ENCODE measurements around the gene VPS13D.
A peak's percentile ranks its signal among the peaks of the same experiment; 100 is the strongest.
"Not testable (repeated sequence)": the region's sequence is repeated elsewhere in the genome, so short reads cannot be mapped to it uniquely, and the experiment has no call there.

VPS13D gene

DNA sequence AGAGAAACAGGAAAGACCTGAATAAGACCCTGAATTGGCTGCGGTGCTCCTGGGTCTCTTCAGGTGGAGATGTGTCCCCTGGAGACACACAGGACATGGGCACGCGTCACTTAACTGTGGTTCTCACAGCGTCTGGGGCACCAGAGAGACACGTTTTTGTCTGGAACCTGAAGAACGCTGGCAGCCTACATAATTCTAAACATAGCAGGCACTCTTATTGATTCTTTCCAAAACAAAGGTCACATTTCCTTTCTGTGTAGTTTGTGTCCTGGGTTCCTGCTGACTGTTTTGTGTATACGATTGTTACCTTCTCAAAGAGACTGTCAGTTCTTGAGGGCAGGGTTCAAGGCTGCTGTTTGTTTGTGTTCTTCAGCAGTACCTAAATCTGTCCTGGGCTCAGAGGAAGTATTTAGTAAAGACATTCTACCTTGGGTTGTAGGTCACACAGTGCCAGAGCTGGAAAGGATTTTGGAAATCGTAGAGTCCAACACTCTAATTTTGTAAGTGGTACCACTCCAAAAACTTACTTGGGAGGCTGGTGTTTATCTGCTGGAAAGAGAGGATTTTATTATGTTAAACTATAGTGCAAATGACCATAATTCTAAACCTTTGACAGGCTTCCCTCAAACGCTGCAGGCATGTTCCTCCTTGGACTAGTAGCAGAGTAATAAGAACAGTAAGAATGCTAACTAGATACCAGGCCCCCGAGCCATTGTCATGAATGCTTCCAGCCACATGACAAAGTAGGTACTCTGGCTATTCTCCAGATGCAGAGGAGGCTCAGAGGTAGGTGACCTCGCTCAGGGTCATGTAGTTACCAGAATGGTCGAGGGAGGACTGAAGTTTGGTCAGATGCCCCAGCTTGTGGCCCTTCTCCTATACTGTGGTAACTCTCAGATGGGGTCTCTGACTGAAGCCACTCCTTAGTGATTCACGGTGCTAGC lies 223.8 kb downstream of the VPS13D start:
- DNase-seq, result no peak

DNA sequence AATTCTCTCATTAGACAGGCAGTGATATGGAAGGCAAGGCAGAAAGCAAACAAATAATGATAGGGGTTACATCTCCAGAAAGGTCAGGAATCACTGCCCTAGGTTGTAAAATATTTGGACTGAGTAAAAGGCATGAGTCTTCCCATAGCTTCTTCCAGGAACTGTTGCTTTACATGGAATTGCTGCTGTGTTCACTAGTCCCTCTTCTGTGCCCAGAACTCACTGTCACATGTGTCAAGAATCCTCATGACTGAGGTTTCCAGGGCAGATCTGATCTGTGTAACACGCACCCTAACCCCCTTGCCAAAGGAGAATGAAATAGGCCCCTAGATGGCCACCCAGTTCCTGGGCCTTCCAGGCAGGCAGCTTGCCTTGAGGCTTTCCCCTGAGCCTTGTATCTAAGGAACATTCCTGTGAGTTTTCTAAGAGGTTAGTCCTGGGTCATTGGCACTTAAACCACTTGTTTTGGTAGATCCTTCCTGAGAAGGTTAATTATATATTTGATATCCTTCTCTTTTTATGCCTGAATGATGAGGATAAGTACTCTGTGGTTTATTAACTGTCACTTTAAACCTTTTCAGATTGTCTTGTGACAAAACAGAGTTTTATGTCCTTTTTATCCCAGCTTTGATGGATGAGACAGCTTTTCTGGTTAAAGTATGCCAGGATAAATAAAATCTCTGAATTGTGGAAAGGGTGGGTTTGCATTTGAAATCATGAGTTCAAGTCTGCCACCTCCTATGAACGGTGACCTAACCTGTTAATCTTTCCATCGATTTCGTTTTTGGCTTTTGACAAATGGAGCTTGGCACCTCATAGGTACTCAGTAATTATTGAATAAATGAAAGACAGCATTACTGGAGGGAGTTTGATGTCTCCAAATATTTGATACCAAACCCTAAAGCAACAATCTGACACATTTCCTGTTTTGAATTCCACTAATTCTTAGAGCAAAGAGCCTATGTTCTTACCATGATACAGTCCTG lies 224.9 kb downstream of the VPS13D start:
- DNase-seq, result no peak

DNA sequence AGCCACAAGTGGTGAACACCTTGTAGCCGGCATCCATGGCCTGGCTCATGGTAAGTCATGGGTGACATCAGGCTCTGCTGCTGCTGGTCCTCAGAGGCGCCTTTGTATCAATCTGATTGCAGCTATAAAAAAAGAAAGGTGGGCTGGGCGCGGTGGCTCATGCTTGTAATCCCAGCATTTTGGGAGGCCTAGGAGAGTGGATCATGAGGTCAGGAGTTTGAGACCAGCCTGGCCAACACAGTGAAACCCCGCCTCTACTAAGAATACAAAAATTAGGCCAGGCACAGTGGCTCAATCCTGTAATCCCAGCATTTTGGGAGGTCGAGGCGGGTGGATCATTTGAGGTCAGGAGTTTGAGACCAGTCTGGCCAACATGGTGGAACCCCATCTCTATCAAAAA lies 226.3 kb downstream of the VPS13D start:
- DNase-seq, result not testable (repeated sequence)

DNA sequence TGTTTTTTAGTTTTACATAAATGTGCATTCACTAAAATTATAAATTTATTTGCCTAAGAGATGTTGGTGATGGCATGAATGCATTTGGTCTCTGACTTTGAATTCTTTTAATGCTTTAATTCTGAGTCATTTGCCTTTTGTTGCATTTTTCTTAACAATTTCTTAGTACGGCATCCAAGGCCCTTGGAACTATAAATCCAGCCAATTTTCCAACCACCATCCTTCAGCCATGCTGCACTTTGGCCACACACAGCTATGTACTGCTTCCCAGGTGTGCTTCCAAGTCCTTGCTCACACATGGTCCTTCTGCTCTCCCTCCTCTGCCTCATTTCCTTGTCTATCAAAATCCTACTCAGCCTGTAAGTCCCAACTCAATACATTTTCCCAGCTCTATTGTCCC lies 227.1 kb downstream of the VPS13D start:
- no peak for DNase-seq

DNA sequence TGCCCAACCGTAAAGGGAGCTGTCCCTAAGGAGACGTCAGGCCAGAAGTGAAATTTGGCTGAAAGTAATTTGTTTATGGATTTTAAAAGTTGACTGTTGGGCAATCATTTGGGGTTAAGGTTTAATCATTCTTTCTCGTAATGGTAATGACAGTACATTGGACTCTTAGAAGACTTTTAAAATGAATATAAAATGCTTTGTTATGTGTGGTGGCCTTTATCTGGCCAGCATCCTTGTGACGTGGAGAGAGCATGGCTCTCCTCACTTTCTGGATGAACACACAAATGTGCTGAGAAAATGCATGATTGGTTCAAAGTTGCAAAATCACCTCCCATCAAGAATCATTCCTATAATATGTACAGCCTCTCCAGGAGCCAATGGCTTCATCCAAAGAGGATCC lies 227.9 kb downstream of the VPS13D start:
- DNase-seq, result no peak

DNA sequence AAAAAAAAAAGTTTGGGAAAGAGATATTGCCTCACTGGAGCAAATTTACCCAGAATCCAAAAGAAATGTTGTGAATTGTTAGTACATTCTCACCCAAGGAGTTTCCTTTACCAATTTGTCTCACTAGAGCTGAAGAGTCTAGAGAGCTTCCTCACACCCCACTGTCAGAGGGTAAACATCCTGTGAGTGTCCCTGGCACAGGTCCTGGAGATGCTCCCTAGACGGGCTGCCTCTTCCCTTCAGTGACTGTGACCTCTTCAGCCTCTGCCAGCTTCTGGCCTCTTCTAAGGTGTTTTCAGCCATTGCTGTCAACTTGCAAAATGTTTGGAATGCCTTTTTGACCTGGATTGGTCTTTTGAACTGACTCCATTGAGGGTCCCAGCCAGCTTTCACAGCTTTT lies 228.7 kb downstream of the VPS13D start:
- peak; percentile 46 for DNase-seq

DNA sequence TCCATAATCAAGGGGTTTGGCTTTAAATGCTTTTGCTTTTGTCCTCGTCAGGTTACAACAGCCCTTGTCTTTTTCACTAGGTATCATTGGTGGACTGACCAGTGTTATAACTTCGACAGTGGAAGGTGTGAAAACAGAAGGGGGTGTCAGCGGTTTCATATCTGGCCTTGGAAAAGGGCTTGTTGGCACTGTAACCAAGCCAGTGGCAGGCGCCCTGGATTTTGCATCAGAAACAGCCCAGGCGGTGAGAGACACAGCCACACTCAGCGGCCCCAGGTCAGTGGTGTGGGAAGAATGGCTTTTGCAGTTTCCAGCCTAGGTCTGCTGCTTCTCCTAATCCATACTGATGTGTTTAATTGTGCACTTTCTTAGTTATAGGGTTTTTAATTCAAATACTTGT lies 230.3 kb downstream of the VPS13D start:
- no peak for DNase-seq

DNA sequence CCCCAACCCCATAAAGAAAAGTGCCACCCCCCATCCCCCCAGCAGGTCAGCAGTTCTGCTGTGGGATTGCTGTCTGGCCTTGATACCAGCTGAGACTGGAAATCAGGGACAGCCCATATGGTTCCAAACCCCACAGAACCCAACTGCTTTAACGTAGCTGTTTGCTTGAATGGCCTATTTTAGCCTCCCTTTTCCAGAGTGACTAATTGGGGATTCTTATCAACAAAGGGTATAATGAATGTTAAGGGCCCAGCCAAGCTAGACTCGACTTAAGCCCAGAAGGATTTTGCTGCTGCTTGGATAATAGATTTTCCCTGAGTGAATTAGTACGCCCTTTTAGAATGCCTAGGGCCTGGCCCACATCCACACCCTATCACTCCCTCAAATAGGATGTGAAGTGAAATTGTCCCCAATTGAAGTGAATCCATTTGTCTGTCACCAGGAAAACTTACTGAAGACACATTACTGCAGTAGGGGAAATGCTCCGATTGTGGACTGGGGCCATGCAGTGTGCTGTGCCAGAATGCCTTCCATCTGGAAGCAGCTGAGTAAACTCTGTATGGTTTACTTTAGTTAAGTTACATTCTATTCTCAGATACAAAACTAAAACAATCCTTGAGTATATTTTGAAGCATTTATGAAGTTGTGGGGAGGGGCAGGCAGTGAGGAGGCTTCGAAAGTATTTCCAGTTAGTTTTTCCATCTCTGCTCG lies 231.2 kb downstream of the VPS13D start:
- DNase-seq, result no peak

DNA sequence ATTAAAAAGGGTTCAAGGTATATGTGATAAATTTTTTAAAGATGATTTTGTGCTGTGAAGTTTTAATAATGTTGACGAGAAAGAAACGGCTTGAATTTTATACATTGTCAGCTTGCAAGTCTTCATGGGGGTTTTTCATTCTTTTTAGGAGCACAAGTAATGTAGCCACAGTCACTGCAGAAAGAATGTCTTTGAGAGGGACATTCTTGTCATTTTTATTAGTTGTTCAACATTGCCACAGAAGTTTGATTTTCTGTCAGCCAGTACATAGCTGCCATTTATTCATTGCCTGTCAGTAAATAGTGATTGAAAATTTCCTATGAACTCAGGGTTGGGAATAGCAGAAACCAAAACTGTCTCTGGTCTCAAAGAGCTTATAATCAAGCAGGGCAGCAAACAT lies 231.9 kb downstream of the VPS13D start:
- no peak for DNase-seq

DNA sequence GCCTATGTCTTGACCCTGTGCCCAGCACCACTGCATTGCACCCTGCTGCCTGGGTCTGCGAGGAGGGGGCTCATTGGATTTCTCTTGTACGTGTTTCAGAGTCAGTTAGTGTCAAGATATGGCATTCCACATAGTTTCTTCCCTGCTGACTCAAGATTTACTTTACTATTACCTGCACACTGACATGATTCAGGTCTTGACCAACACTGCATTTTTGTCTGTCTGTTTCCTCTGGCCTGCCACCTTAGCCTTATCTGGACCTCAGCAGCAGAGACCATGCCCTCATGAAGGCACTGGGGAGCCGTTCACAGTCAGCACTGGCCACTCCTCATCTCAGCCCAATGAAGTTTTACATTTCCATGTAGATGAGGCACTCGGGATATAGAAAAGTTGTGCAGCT lies 232.8 kb downstream of the VPS13D start:
- no peak for DNase-seq

DNA sequence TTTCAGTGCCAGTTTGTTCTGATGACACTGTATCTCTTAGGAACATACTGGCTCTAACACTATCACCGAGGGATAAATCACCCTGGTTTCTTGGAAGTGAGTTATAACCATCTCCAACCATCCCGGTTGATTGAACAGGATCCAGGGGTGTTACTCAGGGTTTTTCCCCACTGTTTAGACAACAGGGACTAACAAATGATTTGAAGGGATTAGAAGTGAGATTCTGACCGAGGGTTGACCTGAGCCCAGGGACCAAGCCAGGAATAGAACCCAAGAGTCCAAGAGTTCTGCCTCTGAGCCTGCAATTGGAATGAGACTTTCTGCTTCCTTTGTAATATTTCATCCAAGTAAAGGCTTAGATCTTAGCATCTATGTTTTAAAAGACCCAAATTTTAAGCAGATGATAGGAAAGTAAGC lies 234.2 kb downstream of the VPS13D start:
- DNase-seq, result no peak

DNA sequence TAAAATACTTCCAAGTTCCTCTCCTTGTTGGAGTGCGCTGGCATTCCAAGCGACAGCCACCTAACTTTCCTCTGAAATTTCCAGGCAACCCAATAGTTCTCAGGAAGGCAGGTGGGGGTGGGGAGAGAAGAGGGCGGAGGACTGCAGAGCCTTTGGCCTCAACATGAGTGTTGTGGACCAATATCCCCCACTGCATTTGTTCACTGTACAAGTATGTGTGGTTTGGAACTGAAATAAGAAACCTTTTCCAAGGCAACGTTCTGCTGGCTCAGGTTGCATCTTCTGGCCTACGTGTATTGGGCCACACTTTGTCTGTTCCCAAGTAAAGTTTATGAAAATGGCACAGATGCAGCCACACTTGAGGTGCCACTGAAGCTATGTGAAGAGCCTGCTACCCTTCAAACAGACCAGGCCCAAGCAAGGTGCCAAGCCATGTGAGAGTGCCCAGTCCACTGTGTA lies 234.8 kb downstream of the VPS13D start:
- DNase-seq, result no peak

DNA sequence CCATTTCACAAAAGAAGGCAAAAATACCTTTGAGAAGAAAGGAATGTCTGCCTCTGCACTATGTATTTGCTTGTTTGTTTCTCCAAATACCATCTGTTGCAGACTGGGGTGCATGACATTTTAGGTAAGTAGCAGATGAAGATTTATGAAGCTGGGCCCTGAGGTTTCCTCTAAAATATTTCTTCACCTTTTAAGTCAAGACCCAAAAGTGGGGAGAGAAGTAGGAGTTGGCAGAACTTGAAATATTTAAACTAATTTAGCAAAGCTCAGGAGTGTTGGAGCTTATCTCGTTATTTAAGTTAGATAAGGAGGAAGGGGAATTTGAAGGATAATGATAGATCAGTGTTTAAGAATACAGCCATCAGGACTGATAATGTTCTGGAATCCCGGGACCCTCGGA lies 235.3 kb downstream of the VPS13D start:
- no peak for DNase-seq

DNA sequence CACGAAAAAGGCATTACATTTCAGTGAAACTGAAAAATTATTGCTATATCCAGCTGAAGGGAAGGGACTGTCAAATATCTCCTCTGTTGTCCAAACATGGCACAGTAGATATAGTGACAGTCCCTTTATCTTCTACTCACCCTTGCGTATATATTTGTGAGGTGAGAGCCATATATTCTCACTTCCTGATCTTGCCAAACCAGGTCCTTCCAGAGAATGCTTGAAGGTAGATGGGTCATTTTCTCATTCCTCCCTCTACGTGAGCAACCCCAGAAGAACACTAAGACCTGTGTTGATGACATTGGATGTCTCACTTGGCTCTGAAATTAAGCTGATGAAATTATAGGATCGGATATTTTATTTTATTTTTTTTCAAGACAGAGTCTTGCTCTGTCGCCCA lies 237.0 kb downstream of the VPS13D start:
- DNase-seq, result no peak

DNA sequence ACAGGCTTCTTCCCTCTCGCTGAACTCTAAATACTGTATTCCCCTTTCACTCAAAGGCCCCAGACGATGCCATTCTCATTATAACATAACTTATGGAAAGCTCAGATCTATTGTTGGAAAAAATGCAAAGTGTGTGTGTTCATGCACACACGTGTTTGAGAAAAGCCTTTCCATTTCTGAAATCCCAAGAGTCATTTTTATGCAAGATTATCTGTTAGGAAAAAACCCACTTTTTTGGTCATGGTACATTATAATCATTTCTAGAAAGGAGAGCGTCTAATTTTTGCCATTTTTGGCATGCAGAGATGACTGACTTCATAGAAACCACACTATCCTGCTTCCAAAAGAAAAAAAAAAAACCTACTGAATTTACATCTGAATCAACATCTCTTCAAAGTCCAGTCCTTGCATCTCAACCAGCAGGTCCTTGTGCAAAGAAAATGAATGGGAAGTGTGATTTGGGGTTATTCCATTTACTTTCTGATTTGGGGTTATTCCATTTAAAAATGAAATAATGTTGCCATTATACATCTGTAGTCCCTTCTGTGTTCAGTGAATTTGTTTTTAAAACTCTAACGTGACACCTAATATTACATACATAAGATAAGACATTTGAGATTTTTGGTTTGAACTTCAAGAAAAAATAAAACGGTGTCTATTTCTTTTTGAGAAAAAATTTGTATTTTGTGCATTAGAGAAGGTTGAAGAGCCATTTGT lies 237.9 kb downstream of the VPS13D start:
- DNase-seq, result no peak

DNA sequence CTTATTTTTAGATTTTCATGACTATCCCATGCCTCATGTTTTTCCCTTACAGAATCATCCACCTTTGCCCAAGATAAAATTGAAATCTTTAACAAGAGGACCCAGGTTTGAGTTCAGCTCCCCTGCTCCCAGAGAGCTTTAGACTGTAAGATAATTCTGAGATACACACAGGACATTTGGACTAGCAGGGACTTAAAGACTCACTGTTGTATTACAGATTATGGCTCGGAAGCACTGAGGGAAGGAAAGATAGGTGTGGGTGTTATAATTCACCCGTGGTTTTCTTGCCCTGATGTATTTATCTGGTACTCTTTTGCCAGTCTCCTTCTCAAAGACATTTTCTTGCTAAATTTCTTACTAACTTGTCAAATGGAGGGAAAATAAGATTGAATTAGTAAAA lies 238.5 kb downstream of the VPS13D start:
- DNase-seq, result no peak

DNA sequence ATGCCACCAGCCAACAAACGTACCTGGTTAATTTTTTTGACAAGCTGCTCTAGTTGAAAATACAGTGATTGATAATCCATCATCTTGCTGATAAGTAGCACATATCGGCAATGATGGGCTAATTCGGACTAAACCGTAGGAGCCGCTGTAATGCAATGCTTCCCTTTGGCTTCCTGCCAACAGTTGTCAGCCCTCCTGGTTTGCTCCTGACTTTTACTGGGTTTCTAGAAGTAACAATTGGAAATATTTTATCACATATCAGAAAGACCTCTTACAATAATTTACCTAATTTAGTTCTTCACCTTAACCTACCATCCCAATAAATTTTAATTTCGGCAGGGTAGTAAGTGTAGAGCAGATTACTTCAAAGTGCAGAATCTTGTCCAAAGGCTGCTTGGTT lies 239.7 kb downstream of the VPS13D start:
- no peak for DNase-seq

DNA sequence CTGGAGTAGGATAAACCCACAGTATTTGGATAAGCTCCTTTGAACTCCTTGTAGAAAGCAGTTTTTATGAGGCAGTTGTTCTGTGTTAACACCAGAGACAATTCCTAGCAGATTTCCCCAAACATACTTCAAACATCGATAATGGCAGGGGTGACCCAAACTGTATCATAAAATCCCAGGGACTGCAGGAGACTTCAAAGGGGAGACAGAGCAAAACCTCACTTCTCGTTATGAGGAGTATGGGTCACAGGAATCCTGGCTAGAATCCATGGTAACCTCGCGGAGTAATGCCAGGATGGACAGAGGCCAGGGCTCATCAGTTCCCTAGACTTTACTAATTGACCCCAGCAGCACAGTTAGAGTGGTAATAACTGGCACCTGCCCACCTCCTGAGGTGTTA lies 240.2 kb downstream of the VPS13D start:
- no peak for DNase-seq

DNA sequence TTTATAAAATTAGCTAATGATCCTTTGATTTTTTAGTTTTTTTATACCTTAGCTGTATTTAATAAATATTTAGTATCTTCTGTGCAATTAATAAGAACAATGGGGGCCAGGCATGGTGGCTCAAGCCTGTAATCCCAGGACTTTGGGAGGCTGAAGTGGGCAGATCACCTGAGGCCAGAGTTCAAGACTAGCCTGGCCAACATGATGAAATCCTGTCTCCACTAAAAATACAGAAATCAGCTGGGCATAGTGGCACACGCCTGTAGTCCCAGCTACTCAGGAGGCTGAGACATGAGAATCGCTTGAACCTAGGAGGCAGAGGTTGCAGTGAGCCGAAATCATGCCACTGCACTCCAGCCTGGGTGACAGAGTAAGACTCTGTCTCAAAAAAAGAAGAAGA lies 241.1 kb downstream of the VPS13D start:
- not testable (repeated sequence) for DNase-seq

DNA sequence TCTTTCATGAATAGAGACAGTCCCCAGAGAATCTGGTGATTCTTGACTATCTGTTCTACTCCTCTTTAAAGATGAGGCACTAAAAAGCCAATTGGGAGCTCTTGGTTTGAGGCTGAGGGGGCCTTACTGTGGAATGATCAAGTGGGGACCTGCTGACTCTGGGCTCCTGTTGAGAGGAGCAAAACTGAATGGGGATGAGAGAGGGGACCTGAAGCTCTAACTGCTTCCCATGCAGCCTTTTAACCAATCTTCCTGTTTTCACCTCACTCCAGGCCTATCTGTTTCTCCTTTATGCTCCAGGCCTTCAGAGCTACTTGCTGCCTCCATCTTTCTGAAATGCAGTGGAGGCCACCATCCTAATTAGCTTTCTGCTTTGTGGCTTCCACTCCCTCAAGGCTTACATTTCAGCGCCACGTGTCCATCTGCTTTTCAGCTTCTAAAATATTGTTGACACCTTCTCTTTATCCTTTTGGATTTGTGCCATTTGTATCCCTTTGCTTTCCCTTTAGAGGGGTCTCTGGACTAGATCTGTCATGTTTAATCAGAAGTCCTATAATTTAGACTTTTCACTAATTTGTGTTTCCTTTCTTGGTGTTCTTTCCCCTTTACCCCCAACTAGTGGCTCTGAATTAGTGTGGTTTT lies 242.4 kb downstream of the VPS13D start:
- DNase-seq, result no peak

DNA sequence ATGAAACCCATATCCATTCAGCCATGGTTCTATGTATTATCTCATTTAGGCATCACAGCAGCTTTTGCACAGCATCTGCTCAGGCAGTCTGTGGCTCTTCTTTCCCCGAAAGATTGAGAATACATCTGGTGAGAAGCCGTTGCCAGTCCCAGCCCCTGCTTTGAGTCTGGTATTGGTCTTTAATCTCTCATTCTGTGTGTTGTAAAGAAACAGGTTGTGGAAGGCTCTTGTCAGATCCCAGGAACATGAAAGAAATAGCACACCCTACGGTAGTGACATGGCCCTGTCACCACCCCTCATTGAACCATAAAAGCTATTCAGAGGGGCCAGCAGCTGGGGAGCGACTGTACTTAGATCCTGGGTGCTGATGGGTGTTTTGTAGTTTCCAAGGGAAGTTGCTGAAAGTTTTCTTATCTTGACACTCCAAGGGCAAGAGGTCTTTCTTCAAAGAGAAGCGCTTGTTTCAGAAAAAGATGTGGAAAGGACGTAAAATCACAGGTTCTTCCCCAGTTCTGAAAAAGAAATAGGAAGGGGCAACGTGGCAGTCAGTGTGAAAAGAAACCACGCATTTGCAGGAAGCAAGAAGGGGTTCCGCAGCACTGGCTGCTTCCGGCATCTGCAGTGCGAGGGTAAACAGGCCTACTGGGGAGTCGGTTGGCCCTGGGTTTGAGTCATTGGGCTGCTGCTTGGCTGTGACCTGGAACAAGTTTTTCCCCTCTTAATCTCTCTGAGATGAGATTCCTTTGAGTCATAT lies 243.1 kb downstream of the VPS13D start:
- no peak for DNase-seq
